HCT116 (cell line): Measurements from ENCODE around the gene SOAT2. TPM values are rescaled to one million over a fixed set of nuclear protein-coding genes. Genes with fewer than 3 reads are reported as not detected.

Experiments used
- ATAC-seq: fragments of 200-7000 bp; cut with Tn5 transposase; 2 replicates; pipeline ENCODE4 v1.9.1; 2020; ENCODE audit warnings: mild to moderate bottlenecking, moderate library complexity
- BruUV-seq: library from RNA; stranded (reverse); fragments of 400-500 nt; replicated peaks from 2 replicates; lab custom pipeline; 2021; lab: Mats Ljungman, UMichigan
- CTCF ChIA-PET: fragments of 300-600 bp; sonication (Branson Sonifier 250); formaldehyde crosslinking; loops from one replicate; lab custom pipeline; 2021; ENCODE audit warnings: antibody characterized with exemption; lab: Charles Lee
- POLR2A ChIA-PET: fragments of 300-600, 350-600 bp; sonication (Branson Sonifier 250); formaldehyde crosslinking; loops from one replicate; lab custom pipeline; 2021; ENCODE audit warnings: antibody characterized with exemption; lab: Charles Lee
- RAD21 ChIA-PET, 2 experiments: fragments of 300-600 bp; sonication (Branson Sonifier 250); formaldehyde crosslinking; loops; one replicate each; lab custom pipeline; 2023; ENCODE audit warnings: low total read pairs in 2 of 2; ENCODE audit not compliant: uncharacterized antibody in 2 of 2, unreplicated experiment in 2 of 2, low non-redundant PET in 1 of 2; lab: Charles Lee
- DNase-seq: peaks from one replicate; pipeline ENCODE4 v3.0.0-alpha.2; 2010; ENCODE audit warnings: low read depth, low spot score
- H2AFZ ChIP-seq: fragments of 200-600 bp; shearing (Covaris generic), sonication (generic); 2 replicates; pipeline ENCODE4 v1.6.1; 2017; ENCODE audit warnings: low read depth, mixed run types, mixed read lengths, antibody characterized with exemption, low read length; ENCODE audit not compliant: poor library complexity, severe bottlenecking
- H3K27ac ChIP-seq: 2 replicates; pipeline ENCODE4 v1.5.1; 2012; ENCODE audit warnings: low read depth, low read length
- H3K27me3 ChIP-seq: fragments of 200-600 bp; sonication (generic); 2 replicates; pipeline ENCODE4 v1.6.1; 2016; ENCODE audit warnings: mixed run types, low read length, mixed read lengths; ENCODE audit not compliant: insufficient read depth
- H3K36me3 ChIP-seq, 2 experiments: fragments of 200-500 bp in 1 of 2; fragments of 200-600 bp in 1 of 2; sonication (Bioruptor generic) in 1 of 2; sonication (generic) in 1 of 2; 2 replicates each; pipeline versions ENCODE4 v1.5.1 to v1.6.1; 2014 to 2016; ENCODE audit warnings: low read length in 2 of 2, inconsistent platforms in 1 of 2, mixed read lengths in 1 of 2, mixed run types in 1 of 2; ENCODE audit not compliant: insufficient read depth in 2 of 2, control insufficient read depth in 1 of 2
- H3K4me1 ChIP-seq, 2 experiments: fragments of 200-600 bp in 1 of 2; sonication (generic) in 1 of 2; 2 replicates each; pipeline versions ENCODE4 v1.5.1 to v1.6.1; 2012 to 2017; ENCODE audit warnings: low read length in 2 of 2, inconsistent platforms in 1 of 2, mild to moderate bottlenecking in 1 of 2, mixed read lengths in 1 of 2, mixed run types in 1 of 2, moderate library complexity in 1 of 2; ENCODE audit not compliant: insufficient read depth in 2 of 2, control insufficient read depth in 1 of 2
- H3K4me2 ChIP-seq: fragments of 200-600 bp; sonication (generic); 2 replicates; pipeline ENCODE4 v1.6.1; 2017; ENCODE audit warnings: mixed run types, low read length, mixed read lengths
- H3K4me3 ChIP-seq, 2 experiments: fragments of 200-600 bp in 1 of 2; sonication (generic) in 1 of 2; replicated peaks in 1 of 2; 2 replicates each; pipeline ENCODE4 v1.5.1; 2011 to 2016; ENCODE audit warnings: low read length in 2 of 2, control low read depth in 1 of 2, low read depth in 1 of 2, mild to moderate bottlenecking in 1 of 2, mixed read lengths in 1 of 2, mixed run types in 1 of 2
- H3K79me2 ChIP-seq: fragments of 200-600 bp; sonication (generic); 2 replicates; pipeline ENCODE4 v1.6.1; 2017; ENCODE audit warnings: mild to moderate bottlenecking, mixed run types, low read length, moderate library complexity, mixed read lengths; ENCODE audit not compliant: insufficient read depth
- H3K9ac ChIP-seq: fragments of 200-600 bp; sonication (generic); 2 replicates; pipeline ENCODE4 v1.6.1; 2016; ENCODE audit warnings: low read length, mixed read lengths
- H3K9me2 ChIP-seq: fragments of 200-600 bp; sonication (generic), shearing (Covaris generic); 2 replicates; pipeline ENCODE4 v1.6.1; 2017; ENCODE audit warnings: mixed run types, mild to moderate bottlenecking, moderate library complexity; ENCODE audit not compliant: insufficient read depth
- H3K9me3 ChIP-seq, 2 experiments: fragments of 200-500 bp in 1 of 2; fragments of 200-600 bp in 1 of 2; sonication (Bioruptor generic) in 1 of 2; sonication (generic) in 1 of 2; 2 replicates each; pipeline ENCODE4 v1.6.1; 2014 to 2017; ENCODE audit warnings: low read length in 2 of 2, mixed read lengths in 2 of 2, inconsistent platforms in 1 of 2, low read depth in 1 of 2, mild to moderate bottlenecking in 1 of 2, mixed run types in 1 of 2, moderate library complexity in 1 of 2; ENCODE audit not compliant: control insufficient read depth in 1 of 2, insufficient read depth in 1 of 2
- H4K20me1 ChIP-seq: fragments of 200-600 bp; sonication (generic), shearing (Covaris generic); 2 replicates; pipeline ENCODE4 v1.6.1; 2017; ENCODE audit warnings: mixed run types, mild to moderate bottlenecking, moderate library complexity; ENCODE audit not compliant: insufficient read depth
- ATF3 ChIP-seq: IDR thresholded peaks from 2 replicates; pipeline ENCODE4 v1.6.1; 2012
- CBX3 ChIP-seq: IDR thresholded peaks from 2 replicates; pipeline ENCODE4 v1.6.1; 2012; ENCODE audit warnings: low read depth
- CEBPB ChIP-seq: IDR thresholded peaks from 2 replicates; pipeline ENCODE4 v1.6.1; 2012; ENCODE audit warnings: low read depth
- EZH2 ChIP-seq: fragments of 200-600 bp; sonication (generic); IDR thresholded peaks from 2 replicates; pipeline ENCODE4 v1.6.1; 2017; ENCODE audit warnings: antibody characterized with exemption, mixed run types
- EZH2phosphoT487 ChIP-seq: fragments of 200-600 bp; IDR thresholded peaks from 2 replicates; pipeline ENCODE4 v1.6.1; 2018; ENCODE audit warnings: antibody characterized with exemption, borderline replicate concordance
- JUND ChIP-seq: IDR thresholded peaks from 2 replicates; pipeline ENCODE4 v1.6.1; 2012
- MAX ChIP-seq: IDR thresholded peaks from 2 replicates; pipeline ENCODE4 v1.6.1; 2012
- POLR2A ChIP-seq: IDR thresholded peaks from 2 replicates; pipeline ENCODE4 v1.7.0; 2011; ENCODE audit warnings: borderline replicate concordance; ENCODE audit not compliant: insufficient read depth, insufficient read length; ENCODE audit errors: extremely low read depth
- POLR2AphosphoS5 ChIP-seq: IDR thresholded peaks from 2 replicates; pipeline ENCODE4 v1.6.1; 2011; ENCODE audit warnings: mild to moderate bottlenecking, low read depth, low read length, moderate library complexity
- RAD21 ChIP-seq: IDR thresholded peaks from 2 replicates; pipeline ENCODE4 v1.6.1; 2012; ENCODE audit warnings: low read depth, mild to moderate bottlenecking
- REST ChIP-seq: IDR thresholded peaks from 2 replicates; pipeline ENCODE4 v1.6.1; 2012; ENCODE audit warnings: low read depth
- SIN3A ChIP-seq: IDR thresholded peaks from 2 replicates; pipeline ENCODE4 v1.6.1; 2012; ENCODE audit warnings: low read depth
- SP1 ChIP-seq: IDR thresholded peaks from 2 replicates; pipeline ENCODE4 v1.6.1; 2012; ENCODE audit warnings: low read depth
- TCF7L2 ChIP-seq: IDR thresholded peaks from 2 replicates; pipeline ENCODE4 v1.7.0; 2011; ENCODE audit warnings: borderline replicate concordance, inconsistent platforms; ENCODE audit not compliant: insufficient read depth, insufficient read length; ENCODE audit errors: extremely low read depth
- ZBTB33 ChIP-seq: IDR thresholded peaks from 2 replicates; pipeline ENCODE4 v1.6.1; 2011; ENCODE audit warnings: mild to moderate bottlenecking, low read length, moderate library complexity; ENCODE audit not compliant: insufficient replicate concordance; ENCODE audit errors: extremely low read depth
- ZFX ChIP-seq: fragments of 450-650 bp; IDR thresholded peaks from 2 replicates; pipeline ENCODE4 v1.6.1; 2017
- ZNF274 ChIP-seq: fragments of 200-500 bp; sonication (Bioruptor generic); IDR thresholded peaks from 2 replicates; pipeline ENCODE4 v1.6.1; 2014; ENCODE audit warnings: mild to moderate bottlenecking, low read depth, low read length, inconsistent platforms
- intact Hi-C: fragments of 100-400 bp; cut with micrococcal nuclease; formaldehyde crosslinking; loops from 2 replicates; pipeline ENCODE4 v1.10.0; 2022
- total RNA-seq: library from RNA; stranded (reverse); gene quantifications from one replicate; pipeline ENCODE4 v1.2.1, GENCODE V29; 2021; ENCODE audit not compliant: unreplicated experiment

Gene SOAT2
- total RNA-seq, 1 experiment from 2014 or later = 0.17 TPM

DNA sequence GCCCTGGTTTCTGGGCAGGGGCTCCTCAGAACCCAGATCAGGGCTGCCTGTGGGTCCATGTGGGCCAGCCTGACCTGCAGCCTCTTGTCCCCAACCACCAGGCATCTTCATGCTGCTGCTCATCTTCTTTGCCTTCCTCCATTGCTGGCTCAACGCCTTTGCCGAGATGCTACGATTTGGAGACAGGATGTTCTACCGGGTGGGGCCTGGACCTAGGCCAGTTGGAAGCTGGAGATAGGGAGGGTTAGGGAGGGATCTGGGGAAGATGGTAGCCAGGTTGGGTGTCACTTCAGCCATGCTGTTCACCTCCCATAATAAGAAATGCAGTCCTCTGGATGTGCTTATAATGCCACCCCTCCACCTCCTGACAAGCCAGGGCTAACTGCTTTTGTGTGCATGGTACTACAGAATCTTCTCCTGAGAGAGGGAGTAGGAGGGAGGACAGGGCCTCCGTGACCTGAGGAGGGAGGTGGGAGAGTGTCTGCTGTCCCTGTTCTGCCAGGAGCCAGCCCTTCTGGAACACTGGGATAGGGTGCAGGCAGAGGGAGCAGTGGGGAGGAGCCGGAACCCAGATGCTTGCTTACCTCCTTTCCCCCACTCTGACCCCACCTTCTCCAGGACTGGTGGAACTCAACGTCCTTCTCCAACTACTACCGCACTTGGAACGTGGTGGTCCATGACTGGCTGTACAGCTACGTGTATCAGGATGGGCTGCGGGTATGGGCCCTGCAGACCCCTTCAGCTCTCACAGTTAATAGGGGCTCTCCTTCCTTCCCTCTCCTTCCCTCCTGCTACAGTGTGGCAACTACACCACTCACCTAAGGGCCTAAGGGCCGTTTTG lies 17.6 kb downstream of the SOAT2 start:
- Histone ChIP-seq H3K36me3 (no peaks in the 10 kb centered on the region), H2AFZ (no peak overlapping the region), H3K27ac (no peak overlapping the region), H3K9me3 (no peaks in the 10 kb centered on the region), H3K9ac (no peak overlapping the region), H3K4me1 (no peaks in the 10 kb centered on the region), H3K27me3 (no peaks in the 10 kb centered on the region), H3K9me2 (no peaks in the 10 kb centered on the region), H4K20me1 (no peaks in the 10 kb centered on the region), H3K79me2 (no peaks in the 10 kb centered on the region), H3K4me2 (no peak overlapping the region), H3K4me3 (no peak overlapping the region)
- ATAC-seq (no peak), DNase-seq (no peak)
- intact Hi-C loops = no loop called here
- RAD21 ChIA-PET = interaction anchor here in 1 of 2 experiments (0.6 kb wide), 1 partner anchor 10 kb away, joined by 3 read pairs; no protein-coding TSS in a partner anchor
- CTCF ChIA-PET = interaction anchor here (0.6 kb wide), 1 partner anchor 18 kb away, joined by 3 read pairs; no protein-coding TSS in a partner anchor
- TF ChIP-seq REST (no peak), TCF7L2 (no peak), EZH2phosphoT487 (no peak), ZBTB33 (no peak), ZNF274 (no peak), SP1 (no peak), POLR2AphosphoS5 (no peak), MAX (no peak), CEBPB (no peak), RAD21 (no peak), EZH2 (no peak), JUND (no peak), ATF3 (no peak), ZFX (no peak), SIN3A (no peak), CBX3 (no peak), POLR2A (no peak)
- POLR2A ChIA-PET = no interaction called here
- no TSS peak for BruUV-seq
